ENCODE data around the gene UBE2D4. TPM values are rescaled to one million over a fixed set of nuclear protein-coding genes. Genes with fewer than 3 reads are reported as not detected.

The UBE2D4 gene
- total RNA-seq, result 10 to 100 TPM in 1 of 2 donors, 1 to 10 TPM in 1; 10.0 to 15.8 TPM

GRCh38 chr7:43925984-43926797, at the start of gene UBE2D4:
UBE2D4 (plus strand) TSS chr7:43926436; CDS start chr7:43926533, 97 bp downstream.

GRCh38 chr7:43906331-43907010, 19.8 kb upstream of the UBE2D4 start, which contains the start of gene URGCP:
URGCP (minus strand) TSS chr7:43906596; CDS start chr7:43906575, 21 bp downstream.

GRCh38 chr7:43997532-43997931, 71.3 kb downstream of the UBE2D4 start, which contains the start of gene SPDYE1:
SPDYE1 (plus strand) TSS chr7:43997897; CDS start chr7:43999950, 2,053 bp downstream.

Other genes starting within 250 kb of the UBE2D4 start
- 10 to 100 TPM; 36.8 to 46.0 TPM for gene COA1, start 196.9 kb upstream of the UBE2D4 start, total RNA-seq
- gene BLVRA, start 167.8 kb upstream of the UBE2D4 start, total RNA-seq, result 10 to 100 TPM; 35.1 to 44.6 TPM
- 10 to 100 TPM; 73.6 to 96.9 TPM for gene MRPS24, start 56.9 kb upstream of the UBE2D4 start, total RNA-seq
- gene URGCP, start 19.8 kb upstream of the UBE2D4 start, total RNA-seq, result 10 to 100 TPM; 31.0 to 37.0 TPM
- gene SPDYE1, start 71.5 kb downstream of the UBE2D4 start, total RNA-seq, result not detected
- 100 to 1,000 TPM in 1 of 2 donors, 10 to 100 TPM in 1; 95.3 to 103 TPM for gene DBNL, start 118.3 kb downstream of the UBE2D4 start, total RNA-seq
- gene PGAM2, start 139.1 kb downstream of the UBE2D4 start, total RNA-seq, result not detected
- gene POLM, start 156.1 kb downstream of the UBE2D4 start, total RNA-seq, result 10 to 100 TPM; 18.0 to 29.6 TPM
- gene AEBP1, start 177.9 kb downstream of the UBE2D4 start, total RNA-seq, result 10 to 100 TPM; 33.0 to 63.3 TPM
- 100 to 1,000 TPM in 1 of 2 donors, 10 to 100 TPM in 1; 88.4 to 153 TPM for gene POLD2, start 197.1 kb downstream of the UBE2D4 start, total RNA-seq
- not detected for gene MYL7, start 214.9 kb downstream of the UBE2D4 start, total RNA-seq

Data from melanocyte of skin (primary cell).